Measurements from ENCODE around the gene ETAA1.

The ETAA1 gene

DNA sequence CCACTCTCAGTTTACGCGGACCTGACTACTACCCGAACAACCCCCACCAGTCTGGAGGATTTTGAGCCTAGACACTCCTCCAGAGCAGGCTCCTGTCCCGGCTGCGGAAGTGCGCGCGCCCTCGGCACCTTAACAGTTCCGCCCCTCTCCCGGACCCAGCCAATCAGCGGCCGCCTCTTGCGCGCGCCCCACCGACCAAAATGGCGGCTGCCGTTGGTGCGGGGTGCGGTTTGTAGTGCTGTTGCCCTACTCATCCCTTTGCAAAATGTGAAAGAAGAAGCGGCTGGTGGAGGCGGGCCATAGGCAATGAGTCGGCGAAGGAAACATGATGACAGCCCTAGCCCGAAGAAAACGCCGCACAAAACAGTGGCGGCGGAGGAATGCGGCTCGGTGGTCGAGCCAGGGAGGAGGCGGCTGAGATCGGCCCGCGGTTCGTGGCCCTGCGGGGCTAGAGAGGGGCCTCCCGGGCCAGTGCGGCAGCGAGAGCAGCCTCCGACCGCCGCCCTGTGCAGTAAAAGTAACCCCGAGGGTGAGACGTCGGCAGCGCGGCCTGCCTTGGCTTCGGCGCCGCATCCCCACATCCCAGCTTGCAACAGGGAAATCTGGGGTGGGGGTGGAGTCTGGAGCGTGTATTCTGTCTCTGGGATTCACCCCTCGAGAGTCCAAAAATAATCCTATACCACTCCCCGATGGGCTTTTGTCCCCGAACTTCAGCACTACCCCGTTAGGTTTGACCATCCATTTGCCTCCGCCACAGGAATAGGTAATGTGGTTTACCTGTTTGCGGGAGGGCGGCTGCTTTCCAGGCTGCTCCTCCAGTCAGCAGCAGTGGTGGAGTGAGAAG, at the start of gene ETAA1:
ETAA1 (plus strand) TSS at position 191 of the 844 bp plus-strand sequence; CDS start at position 307, 116 bp downstream.
- peak; percentile 95 for DNase-seq
- in situ Hi-C loops (cut with HindIII; ENCODE audit: low pct_ligation_motif_present, low pct_unique_long_range_greater_than_20kb, low sequenced_read_pairs) = no loop called here

DNA sequence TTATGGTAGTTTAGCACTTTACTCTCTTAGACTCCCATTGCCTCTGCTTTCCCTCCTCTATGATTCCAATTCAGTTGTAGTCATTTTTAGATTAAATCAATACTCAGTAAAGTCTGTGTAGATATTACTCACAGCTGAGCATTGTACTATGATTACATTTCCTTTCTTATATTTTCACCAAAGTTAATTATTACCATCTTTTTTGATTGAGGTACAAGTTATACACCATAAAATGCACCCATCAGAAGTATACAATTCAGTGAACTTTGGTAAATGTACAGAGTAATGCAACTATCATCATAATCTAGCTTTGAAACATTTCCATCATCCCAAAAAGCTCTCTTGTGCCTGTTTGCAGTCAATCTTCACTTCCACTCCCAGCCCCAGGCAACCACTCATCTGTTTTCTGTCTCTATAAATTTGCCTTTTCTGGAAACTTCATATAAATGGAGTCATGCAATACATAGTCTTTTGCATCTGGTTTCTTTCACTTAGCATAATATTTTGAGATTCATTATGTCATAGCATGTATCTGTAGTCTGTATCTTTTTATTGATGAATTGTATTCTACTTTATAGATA, 30.2 kb upstream of the ETAA1 start:
- in situ Hi-C loops (cut with HindIII; ENCODE audit: low pct_ligation_motif_present, low pct_unique_long_range_greater_than_20kb, low sequenced_read_pairs) = no loop called here
- DNase-seq = no peak

DNA sequence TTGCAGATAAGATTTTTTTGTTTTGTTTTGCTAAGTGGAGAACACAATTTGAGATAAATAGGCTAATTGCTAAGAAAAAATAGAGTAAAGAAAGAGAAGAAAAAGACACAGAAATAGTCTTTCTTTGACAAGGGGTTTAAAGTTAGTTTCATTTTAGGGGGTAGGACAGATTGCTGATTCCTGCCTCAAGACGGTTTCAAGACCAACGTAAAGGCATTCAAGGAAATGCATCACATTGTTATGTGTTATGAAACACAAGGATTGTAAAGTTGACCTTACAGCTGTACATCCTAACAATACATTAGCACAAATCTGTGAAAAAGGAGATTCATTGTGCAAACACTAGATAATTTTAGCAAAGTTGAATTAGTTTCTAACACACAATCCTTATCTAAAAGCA, 22.7 kb upstream of the ETAA1 start:
- in situ Hi-C loops (cut with HindIII; ENCODE audit: low pct_ligation_motif_present, low pct_unique_long_range_greater_than_20kb, low sequenced_read_pairs) = no loop called here
- no peak for DNase-seq

DNA sequence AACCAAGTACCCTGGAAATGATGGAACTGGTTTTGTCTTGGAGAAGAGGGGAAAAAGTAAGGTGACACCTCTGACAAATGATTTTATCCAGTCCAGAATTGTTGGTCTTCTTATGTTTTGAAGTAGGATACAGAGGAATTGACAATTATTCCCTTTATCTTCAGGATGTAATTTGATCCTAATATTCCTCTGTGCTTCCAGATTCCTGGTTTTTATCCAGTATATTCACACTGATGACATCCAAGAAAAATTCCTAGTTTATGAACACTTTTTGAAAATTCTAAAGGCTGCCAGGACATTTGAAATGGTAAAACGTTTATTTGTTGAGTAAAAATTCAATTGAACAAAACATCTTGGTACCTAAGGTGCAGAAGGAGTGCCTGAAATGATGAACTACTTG, 22.2 kb upstream of the ETAA1 start:
- in situ Hi-C loops (cut with HindIII; ENCODE audit: low pct_ligation_motif_present, low pct_unique_long_range_greater_than_20kb, low sequenced_read_pairs) = no loop called here
- DNase-seq = no peak

DNA sequence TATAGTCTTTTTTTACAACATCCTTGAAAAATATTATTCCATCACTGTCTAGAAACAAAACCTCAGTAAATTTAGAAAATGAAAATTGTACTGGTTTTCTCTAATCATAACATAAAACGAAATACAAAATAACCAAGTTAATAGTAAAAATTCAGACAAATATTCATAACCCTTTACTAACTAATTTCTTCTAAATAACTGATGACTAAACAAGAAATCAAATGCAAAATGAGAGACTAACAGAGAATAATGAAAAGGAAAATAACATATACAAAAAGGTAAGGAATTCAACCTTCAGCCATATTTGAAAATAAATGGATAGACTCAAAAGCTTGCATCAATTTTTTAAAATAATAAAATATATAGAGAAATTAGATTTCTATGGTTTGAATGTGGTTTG, 18.6 kb upstream of the ETAA1 start:
- DNase-seq = no peak
- in situ Hi-C loops (cut with HindIII; ENCODE audit: low pct_ligation_motif_present, low pct_unique_long_range_greater_than_20kb, low sequenced_read_pairs) = no loop called here

DNA sequence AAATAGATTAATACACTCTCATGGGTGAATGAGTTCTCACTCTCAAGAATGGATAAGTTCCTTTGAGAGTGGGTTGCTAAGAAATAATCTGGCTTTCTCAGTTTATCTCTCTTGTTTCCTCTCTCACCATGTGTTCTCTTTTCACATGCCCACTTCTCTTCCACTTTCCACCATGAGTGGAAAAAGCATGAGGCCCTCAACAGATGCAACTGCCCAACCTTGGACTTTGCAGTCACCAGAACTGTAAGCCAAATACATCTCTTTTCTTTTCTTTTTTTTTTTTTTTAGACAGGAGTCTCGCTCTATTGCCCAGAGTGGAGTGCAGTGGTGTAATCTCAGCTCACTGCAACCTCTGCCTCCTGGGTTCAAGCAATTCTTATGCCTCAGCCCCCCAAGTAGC, 18.1 kb upstream of the ETAA1 start:
- in situ Hi-C loops (cut with HindIII; ENCODE audit: low pct_ligation_motif_present, low pct_unique_long_range_greater_than_20kb, low sequenced_read_pairs) = no loop called here
- no peak for DNase-seq

DNA sequence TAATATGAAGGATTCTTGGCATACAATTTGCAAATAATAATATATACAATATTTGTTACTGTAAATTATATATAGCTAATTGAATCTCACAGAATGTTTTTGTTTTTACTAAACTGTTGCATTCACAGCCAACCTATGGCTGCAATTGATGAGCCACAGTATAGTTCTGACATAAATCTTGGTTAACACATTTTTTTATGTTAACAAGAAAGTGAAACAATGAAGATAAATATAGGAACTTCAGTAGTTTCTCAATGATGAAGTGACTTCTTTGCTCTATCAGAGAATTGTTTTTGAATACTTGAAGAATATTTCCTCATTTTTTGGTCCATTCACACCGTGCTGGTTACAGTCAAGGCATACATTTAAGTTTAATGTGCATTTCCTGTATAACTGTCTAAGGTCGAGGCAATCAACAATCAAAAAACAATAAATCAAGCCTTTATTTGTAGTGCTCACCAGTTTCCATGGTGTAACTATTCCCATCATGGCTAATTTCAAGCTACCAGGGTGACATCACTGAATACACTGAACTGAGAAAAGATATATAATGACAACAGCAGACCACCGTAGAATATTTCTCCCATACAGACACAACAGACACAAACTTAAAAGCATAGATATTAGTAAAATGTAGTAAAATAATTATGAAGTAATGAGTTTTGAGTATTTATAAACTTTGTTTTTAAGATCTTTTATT, 12.9 kb upstream of the ETAA1 start:
- in situ Hi-C loops (cut with HindIII; ENCODE audit: low pct_ligation_motif_present, low pct_unique_long_range_greater_than_20kb, low sequenced_read_pairs) = no loop called here
- no peak for DNase-seq

DNA sequence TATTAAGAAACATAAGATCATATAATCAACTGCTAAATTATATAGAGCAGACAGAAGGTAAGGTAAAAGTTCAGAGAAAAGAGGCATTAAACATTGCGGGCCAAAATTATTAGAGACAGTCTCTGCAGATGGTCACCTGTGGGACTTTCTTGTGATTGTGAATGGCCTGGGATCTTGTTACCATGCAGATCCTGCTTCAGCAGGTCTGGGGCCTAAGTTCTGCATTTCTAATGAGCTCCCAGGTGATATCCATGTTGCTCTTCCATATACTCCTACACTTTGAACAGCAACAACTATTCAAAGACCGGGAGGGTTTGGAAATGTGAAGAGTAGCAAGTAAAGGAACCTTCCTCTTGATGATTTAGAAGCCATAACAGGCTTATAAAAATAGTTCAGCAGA, 8.5 kb upstream of the ETAA1 start:
- DNase-seq = no peak
- in situ Hi-C loops (cut with HindIII; ENCODE audit: low pct_ligation_motif_present, low pct_unique_long_range_greater_than_20kb, low sequenced_read_pairs) = no loop called here

DNA sequence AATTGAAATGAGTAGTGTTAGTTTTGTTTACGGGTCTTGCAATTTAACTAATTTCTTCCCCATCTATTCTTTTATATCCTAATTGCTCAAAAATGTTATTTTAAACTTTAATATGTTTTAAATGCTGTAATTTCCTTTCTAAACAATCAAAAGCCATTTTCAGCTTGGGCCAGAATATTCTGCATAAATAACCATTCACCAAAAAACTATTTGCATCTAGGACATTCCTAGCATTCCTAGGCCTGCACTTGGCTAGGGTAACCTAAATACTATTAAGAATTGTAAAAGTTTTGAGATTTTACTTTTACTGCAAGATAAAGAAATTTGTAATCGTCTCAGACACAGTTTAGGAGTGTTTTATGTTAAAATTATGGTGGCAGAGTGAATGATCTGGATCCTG, 7.8 kb upstream of the ETAA1 start:
- in situ Hi-C loops (cut with HindIII; ENCODE audit: low pct_ligation_motif_present, low pct_unique_long_range_greater_than_20kb, low sequenced_read_pairs) = no loop called here
- peak; percentile 54 for DNase-seq

DNA sequence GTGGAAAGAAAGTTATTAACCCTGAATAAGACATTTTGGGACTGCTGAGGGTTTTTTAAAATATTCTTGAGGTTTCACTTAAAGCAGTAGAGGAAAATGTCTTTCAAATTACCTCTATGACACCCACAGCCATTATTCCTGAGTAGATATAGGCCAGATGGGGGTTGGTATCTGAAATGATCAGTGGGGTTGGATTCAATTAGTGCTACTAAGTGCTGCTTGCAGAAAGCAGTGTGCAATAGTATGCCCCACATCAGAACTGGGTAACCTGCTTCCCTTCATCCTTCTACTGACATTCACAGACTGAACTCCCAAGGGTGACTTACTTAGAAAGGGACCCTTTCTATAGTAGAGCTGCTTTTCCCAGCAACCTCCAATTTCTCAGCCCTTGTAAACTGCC, 7.3 kb upstream of the ETAA1 start:
- DNase-seq = no peak
- in situ Hi-C loops (cut with HindIII; ENCODE audit: low pct_ligation_motif_present, low pct_unique_long_range_greater_than_20kb, low sequenced_read_pairs) = no loop called here

DNA sequence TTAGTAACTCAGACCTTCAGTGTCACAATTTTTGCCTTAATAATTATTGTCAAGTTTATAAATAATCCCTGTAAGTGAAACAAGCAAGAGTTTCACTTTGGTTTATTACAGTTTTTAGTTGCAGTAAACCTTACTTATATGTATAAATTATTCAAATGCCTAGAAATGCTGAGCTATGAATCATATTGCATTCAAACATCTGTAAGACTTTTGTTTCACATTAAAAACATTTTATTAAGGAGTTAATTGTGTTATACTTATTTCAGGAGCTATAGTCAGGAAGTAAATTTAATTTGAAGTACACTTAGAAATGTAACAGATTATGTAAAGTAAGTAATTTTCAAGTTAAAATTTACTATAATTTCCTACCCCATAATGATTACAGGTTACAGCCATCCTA, 3.9 kb upstream of the ETAA1 start:
- no peak for DNase-seq
- in situ Hi-C loops (cut with HindIII; ENCODE audit: low pct_ligation_motif_present, low pct_unique_long_range_greater_than_20kb, low sequenced_read_pairs) = no loop called here

DNA sequence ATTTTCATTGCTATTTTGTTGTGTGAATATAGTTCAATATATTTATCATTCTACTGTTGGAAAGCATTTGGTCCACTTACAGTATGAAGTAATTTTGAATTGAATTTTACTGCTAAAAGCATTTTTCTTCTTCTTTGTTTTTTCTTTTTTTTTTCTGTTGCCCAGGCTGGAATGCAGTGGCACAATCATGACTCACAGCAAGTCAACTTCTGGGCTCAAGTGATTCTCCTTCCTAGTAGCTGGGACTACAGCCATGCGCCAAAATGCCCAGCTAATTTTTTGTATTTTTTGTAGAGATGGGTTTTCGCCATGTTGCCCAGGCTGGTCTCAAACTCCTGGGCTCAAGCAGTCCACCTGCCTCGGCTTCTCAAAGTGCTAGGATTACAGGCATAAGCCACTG, 2.4 kb upstream of the ETAA1 start:
- in situ Hi-C loops (cut with HindIII; ENCODE audit: low pct_ligation_motif_present, low pct_unique_long_range_greater_than_20kb, low sequenced_read_pairs) = no loop called here
- peak; percentile 71 for DNase-seq

DNA sequence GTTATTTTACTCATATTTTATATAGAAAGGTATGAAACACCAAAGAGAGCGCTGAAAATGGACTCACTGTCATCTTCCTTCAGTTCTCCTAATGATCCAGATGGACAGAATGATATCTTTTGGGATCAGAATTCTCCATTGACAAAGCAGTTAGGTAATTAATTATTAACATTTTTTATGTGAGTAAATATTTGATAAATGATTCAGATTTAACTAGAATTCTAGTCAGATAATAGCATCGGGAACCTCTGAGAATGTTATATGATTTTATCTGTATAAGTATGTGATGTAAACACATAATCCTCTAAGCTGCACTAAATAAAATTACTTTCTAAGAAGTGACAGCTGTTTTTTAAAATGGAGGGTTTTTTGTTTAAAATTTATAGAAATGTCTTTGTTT, 2.0 kb downstream of the ETAA1 start:
- peak; percentile 27 for DNase-seq
- in situ Hi-C loops (cut with HindIII; ENCODE audit: low pct_ligation_motif_present, low pct_unique_long_range_greater_than_20kb, low sequenced_read_pairs) = no loop called here

DNA sequence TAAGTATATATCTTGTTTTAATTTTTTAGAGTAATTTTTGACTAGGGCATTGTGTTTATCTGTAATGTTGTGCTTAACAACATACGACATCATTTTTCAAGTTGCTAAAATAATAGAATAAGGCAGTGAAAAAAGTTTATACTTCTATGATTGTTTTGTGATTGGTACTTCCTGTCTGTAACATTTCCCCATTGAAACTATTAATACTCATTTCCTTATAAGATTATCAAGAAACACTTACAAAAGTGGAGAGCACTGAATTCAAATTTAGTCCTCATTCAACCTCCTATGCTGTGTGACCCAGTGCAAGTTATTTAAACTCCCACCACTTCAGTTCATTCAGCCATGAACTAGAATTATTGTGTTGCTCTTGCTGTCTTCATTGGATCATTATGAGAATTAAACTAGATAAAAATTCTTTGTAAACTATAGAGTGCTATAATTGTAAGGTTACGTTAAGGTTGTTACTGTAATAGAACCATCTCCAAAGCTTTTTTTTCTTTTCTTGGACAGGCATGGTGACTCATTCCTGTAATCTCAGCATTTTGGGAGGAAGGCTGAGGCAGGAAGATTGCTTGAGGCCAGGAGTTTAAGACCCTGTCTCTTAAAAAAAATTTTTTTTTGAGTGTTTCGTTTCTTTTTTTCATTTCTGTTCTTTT, 2.8 kb downstream of the ETAA1 start:
- in situ Hi-C loops (cut with HindIII; ENCODE audit: low pct_ligation_motif_present, low pct_unique_long_range_greater_than_20kb, low sequenced_read_pairs) = no loop called here
- peak; percentile 47 for DNase-seq

DNA sequence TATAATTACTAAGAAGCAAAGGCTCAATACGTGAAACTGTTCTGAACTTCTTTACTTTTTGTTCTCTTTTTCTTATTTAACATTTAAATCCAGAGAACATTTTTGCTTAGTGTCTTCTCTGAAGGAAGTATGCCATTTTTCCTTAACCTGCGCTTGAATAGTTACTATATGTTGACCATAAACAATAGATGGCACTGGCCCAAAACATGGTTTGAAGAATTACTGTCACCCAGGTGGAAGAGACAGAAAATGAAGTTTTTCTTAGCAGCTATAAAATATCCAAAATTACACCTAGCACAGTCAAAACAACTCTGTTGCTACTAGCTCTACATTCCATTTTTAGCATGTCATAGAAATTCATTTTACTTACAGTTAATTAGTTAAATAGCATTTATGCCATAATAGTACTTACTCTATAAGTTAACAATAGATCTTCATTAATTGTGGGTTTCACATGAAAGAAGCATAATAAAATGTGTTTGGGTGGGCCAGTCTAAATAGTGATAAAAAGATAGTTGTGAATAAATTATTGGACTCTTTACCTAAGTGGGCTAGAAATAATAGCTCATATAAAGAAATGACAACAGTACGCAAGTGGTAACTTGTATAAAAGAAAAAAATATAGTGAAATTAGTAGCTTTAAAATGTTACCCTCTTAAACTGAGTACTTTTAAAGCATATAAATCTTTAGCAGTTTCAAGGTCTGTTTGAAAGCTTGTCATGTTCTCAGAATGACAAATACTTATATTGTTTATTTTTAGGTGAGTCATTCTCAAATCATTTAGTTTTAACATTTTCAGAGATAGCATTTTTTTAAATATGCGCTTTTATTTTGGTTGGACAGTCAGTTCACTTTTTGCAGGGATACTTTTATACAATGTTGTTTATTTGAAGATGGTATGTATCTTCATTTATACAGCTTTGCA, 3.7 kb downstream of the ETAA1 start:
- DNase-seq = no peak
- in situ Hi-C loops (cut with HindIII; ENCODE audit: low pct_ligation_motif_present, low pct_unique_long_range_greater_than_20kb, low sequenced_read_pairs) = no loop called here

DNA sequence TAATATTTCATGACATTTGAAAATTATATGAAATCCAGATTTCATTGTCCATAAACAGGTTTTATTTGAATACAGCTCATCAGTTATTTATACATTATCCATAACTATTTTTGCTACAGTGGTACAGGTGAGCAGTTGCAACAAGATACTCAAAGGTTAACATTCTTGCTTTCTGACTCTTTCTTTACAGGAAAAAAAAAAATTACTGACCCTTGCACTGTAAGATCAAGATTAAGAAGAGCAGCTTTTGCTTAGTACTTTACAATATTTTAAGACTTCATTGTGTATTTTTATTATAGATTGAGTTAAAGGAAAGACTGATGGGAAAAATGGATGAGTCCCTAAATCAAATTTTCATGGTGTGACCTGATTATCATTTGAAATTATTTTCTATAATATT, 11.2 kb downstream of the ETAA1 start:
- in situ Hi-C loops (cut with HindIII; ENCODE audit: low pct_ligation_motif_present, low pct_unique_long_range_greater_than_20kb, low sequenced_read_pairs) = no loop called here
- no peak for DNase-seq

DNA sequence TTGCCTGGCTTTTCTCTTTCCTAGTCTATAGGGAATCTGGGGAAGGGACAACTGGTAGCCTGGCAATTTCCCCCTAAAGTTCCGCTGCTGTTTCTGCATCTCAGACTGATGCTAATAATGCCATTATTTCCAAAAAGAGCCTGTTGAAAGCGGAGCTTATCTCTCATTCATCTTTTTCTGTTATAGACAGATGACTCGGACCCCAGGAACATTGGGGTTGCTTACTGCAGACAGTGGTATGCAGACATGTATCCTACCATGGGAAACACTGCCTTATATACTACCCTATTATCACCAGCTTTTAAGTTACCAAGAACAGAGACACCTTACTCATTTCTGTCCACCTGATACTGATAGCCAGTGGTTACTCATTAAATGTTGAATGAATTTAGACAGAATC, 15.3 kb downstream of the ETAA1 start:
- in situ Hi-C loops (cut with HindIII; ENCODE audit: low pct_ligation_motif_present, low pct_unique_long_range_greater_than_20kb, low sequenced_read_pairs) = no loop called here
- DNase-seq = no peak

DNA sequence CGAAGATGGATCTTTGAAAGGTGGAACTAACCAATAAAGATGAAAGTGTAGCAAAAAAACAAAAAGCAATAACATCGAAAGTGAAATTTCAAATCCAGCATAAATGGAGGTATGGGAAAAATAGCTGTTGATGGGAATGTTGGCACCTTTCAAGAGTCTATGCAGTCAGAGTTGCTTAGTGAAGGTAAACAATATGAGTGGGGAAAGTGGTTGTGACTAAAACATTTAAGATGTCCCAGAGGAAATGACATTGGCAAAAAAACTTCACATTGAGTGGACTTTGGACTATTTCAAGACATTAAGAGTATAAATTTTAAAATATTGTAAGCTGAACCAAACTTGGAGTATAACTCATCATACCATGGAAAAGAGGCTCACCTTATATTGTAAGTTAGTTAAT, 17.7 kb downstream of the ETAA1 start:
- DNase-seq = no peak
- in situ Hi-C loops (cut with HindIII; ENCODE audit: low pct_ligation_motif_present, low pct_unique_long_range_greater_than_20kb, low sequenced_read_pairs) = no loop called here

Data from ACHN (cell line).